Stomach (tissue), 4 donors: ENCODE measurements around the gene MARCHF3.

Experiments
- CTCF ChIP-seq, 7 experiments: fragments of 450-650 bp in 4 of 7; fragments of 200-600 bp in 3 of 7; sonication (generic) in 3 of 7; IDR thresholded peaks; one replicate each; pipeline ENCODE4 v1.5.1; 2016 to 2019; ENCODE audit warnings: antibody characterized with exemption in 7 of 7, control low read depth in 2 of 7, mild to moderate bottlenecking in 1 of 7
- POLR2A ChIP-seq, 4 donors: fragments of 450-650 bp; IDR thresholded peaks; one replicate each; pipeline ENCODE4 v1.6.1; 2016; ENCODE audit warnings: antibody characterized with exemption in 4 of 4, control low read depth in 2 of 4, mild to moderate bottlenecking in 1 of 4, moderate library complexity in 1 of 4
- POLR2AphosphoS5 ChIP-seq, 3 donors: sonication (generic); formaldehyde crosslinking; IDR thresholded peaks; one replicate each; pipeline ENCODE4 v1.6.1; 2016; ENCODE audit warnings: antibody characterized with exemption in 3 of 3

GRCh38 chr5:126947146-126948010, 83.0 kb downstream of the MARCHF3 start:
- no peak for TF ChIP-seq CTCF (IDR thresholded peaks at IDR 0.05)
- TF ChIP-seq POLR2AphosphoS5 (IDR thresholded peaks at IDR 0.05), result no peak
- no peak for TF ChIP-seq POLR2A (IDR thresholded peaks at IDR 0.05)
